Astrocyte (in vitro differentiated cells and primary cell): Measurements from ENCODE around the gene VENTX. TPM values are rescaled to one million over a fixed set of nuclear protein-coding genes. Genes with fewer than 3 reads are reported as not detected.

Experiments
- DNase-seq: peaks from one replicate; pipeline ENCODE4 v3.0.0-alpha.2; 2010; ENCODE audit warnings: low read depth
- FAIRE-seq: peaks from 2 replicates; lab custom pipeline; 2011; peaks lifted over from hg19 to GRCh38; lab: Jason Lieb, UNC
- H2AFZ ChIP-seq: 2 replicates; pipeline ENCODE4 v1.6.0; 2012; ENCODE audit warnings: low read depth, low read length, inconsistent platforms
- H3K27ac ChIP-seq: 2 replicates; pipeline ENCODE4 v1.5.1; 2011; ENCODE audit warnings: low read depth, low read length, inconsistent platforms
- H3K27me3 ChIP-seq: 2 replicates; pipeline ENCODE4 v1.6.0; 2011; ENCODE audit warnings: low read length, inconsistent platforms; ENCODE audit not compliant: insufficient read depth
- H3K36me3 ChIP-seq: 2 replicates; pipeline ENCODE4 v1.5.1; 2011; ENCODE audit warnings: low read length, inconsistent platforms; ENCODE audit not compliant: insufficient read depth
- H3K4me1 ChIP-seq: 2 replicates; pipeline ENCODE4 v1.5.1; 2011; ENCODE audit warnings: low read length, inconsistent platforms; ENCODE audit not compliant: insufficient read depth
- H3K4me2 ChIP-seq: 2 replicates; pipeline ENCODE4 v1.6.0; 2012; ENCODE audit warnings: low read length, inconsistent platforms
- H3K4me3 ChIP-seq: 2 replicates; pipeline ENCODE4 v1.5.1; 2011; ENCODE audit warnings: low read depth, mild to moderate bottlenecking, low read length, inconsistent platforms; ENCODE audit not compliant: insufficient read depth
- H3K79me2 ChIP-seq: 2 replicates; pipeline ENCODE4 v1.6.0; 2012; ENCODE audit warnings: mild to moderate bottlenecking, low read length, inconsistent platforms; ENCODE audit not compliant: insufficient read depth
- H3K9ac ChIP-seq: 2 replicates; pipeline ENCODE4 v1.6.0; 2012; ENCODE audit warnings: mild to moderate bottlenecking, low read length, inconsistent platforms
- H3K9me3 ChIP-seq: 2 replicates; pipeline ENCODE4 v1.5.1; 2012; ENCODE audit warnings: low read depth, mild to moderate bottlenecking, low read length, inconsistent platforms; ENCODE audit not compliant: insufficient read depth
- H4K20me1 ChIP-seq: 2 replicates; pipeline ENCODE4 v1.6.0; 2012; ENCODE audit warnings: low read length, inconsistent platforms; ENCODE audit not compliant: insufficient read depth
- H3K27ac Mint-ChIP-seq: one replicate; pipeline ENCODE4 v1.8.0; 2021; ENCODE audit warnings: mild to moderate bottlenecking, mixed read lengths; ENCODE audit not compliant: unreplicated experiment
- H3K27me3 Mint-ChIP-seq: one replicate; pipeline ENCODE4 v1.8.0; 2021; ENCODE audit warnings: low read depth, mixed read lengths; ENCODE audit not compliant: unreplicated experiment
- H3K36me3 Mint-ChIP-seq: one replicate; pipeline ENCODE4 v1.8.0; 2021; ENCODE audit warnings: low read depth, mixed read lengths; ENCODE audit not compliant: unreplicated experiment
- H3K4me1 Mint-ChIP-seq: one replicate; pipeline ENCODE4 v1.8.0; 2021; ENCODE audit warnings: low read depth, mixed read lengths; ENCODE audit not compliant: unreplicated experiment
- H3K4me3 Mint-ChIP-seq: one replicate; pipeline ENCODE4 v1.8.0; 2021; ENCODE audit warnings: mild to moderate bottlenecking, moderate library complexity, mixed read lengths; ENCODE audit not compliant: unreplicated experiment
- H3K9me3 Mint-ChIP-seq: one replicate; pipeline ENCODE4 v1.8.0; 2021; ENCODE audit warnings: mild to moderate bottlenecking, mixed read lengths; ENCODE audit not compliant: unreplicated experiment
- CTCF ChIP-seq: IDR thresholded peaks from 2 replicates; pipeline ENCODE4 v1.5.1; 2011; ENCODE audit warnings: low read depth, mild to moderate bottlenecking, inconsistent platforms, low read length, moderate library complexity; ENCODE audit not compliant: insufficient read depth
- EZH2 ChIP-seq: IDR thresholded peaks from 2 replicates; pipeline ENCODE4 v1.6.1; 2012; ENCODE audit warnings: mild to moderate bottlenecking, low read length, inconsistent platforms; ENCODE audit not compliant: insufficient read depth
- total RNA-seq: library from RNA; stranded (reverse); gene quantifications from 2 replicates; pipeline ENCODE4 v1.2.1, GENCODE V29; 2021

The VENTX gene
- total RNA-seq, 1 donor from 2014 or later = 0.11 TPM

GRCh38 chr10:133277993-133278576, 40.4 kb downstream of the VENTX start:
- Histone ChIP-seq H3K27me3 (peaks cover 3% of the 10 kb centered on the region), H3K36me3 (no peaks in the 10 kb centered on the region), H3K4me1 (peaks cover 23% of the 10 kb centered on the region), H3K4me3 (no peak overlapping the region), H3K9ac (no peak overlapping the region), H4K20me1 (peaks cover 28% of the 10 kb centered on the region), H3K27ac (no peak overlapping the region), H3K9me3 (no peaks in the 10 kb centered on the region), H3K79me2 (no peaks in the 10 kb centered on the region), H2AFZ (no peak overlapping the region), H3K4me2 (peak overlapping the region; percentile 45)
- Mint-ChIP-seq H3K27me3 (peaks cover 4% of the 10 kb centered on the region), H3K4me1 (peaks cover 15% of the 10 kb centered on the region), H3K4me3 (peak overlapping the region; percentile 20), H3K36me3 (peaks cover 5% of the 10 kb centered on the region), H3K27ac (no peak overlapping the region), H3K9me3 (no peaks in the 10 kb centered on the region)
- DNase-seq (no peak), FAIRE-seq (no peak)
- TF ChIP-seq CTCF (no peak), EZH2 (no peak)

GRCh38 chr10:133278577-133279265, 41.1 kb downstream of the VENTX start:
- peak overlapping the region; percentile 45 for H3K4me2 ChIP-seq
- peaks cover 3% of the 10 kb centered on the region for H3K27me3 ChIP-seq
- H2AFZ ChIP-seq = no peak overlapping the region
- Mint-ChIP-seq H3K27ac (no peak overlapping the region), H3K36me3 (peaks cover 5% of the 10 kb centered on the region), H3K9me3 (no peaks in the 10 kb centered on the region), H3K4me3 (peak overlapping the region; percentile 20), H3K4me1 (peaks cover 15% of the 10 kb centered on the region), H3K27me3 (peaks cover 4% of the 10 kb centered on the region)
- peaks cover 28% of the 10 kb centered on the region for H4K20me1 ChIP-seq
- H3K9ac ChIP-seq = peak overlapping the region; percentile 23
- peaks cover 23% of the 10 kb centered on the region for H3K4me1 ChIP-seq
- FAIRE-seq (no peak), DNase-seq (peak; percentile 71)
- H3K27ac ChIP-seq = peak overlapping the region; percentile 2
- no peak overlapping the region for H3K4me3 ChIP-seq
- H3K79me2 ChIP-seq = no peaks in the 10 kb centered on the region
- no peaks in the 10 kb centered on the region for H3K9me3 ChIP-seq
- TF ChIP-seq EZH2 = no peak
- TF ChIP-seq CTCF = no peak
- H3K36me3 ChIP-seq = no peaks in the 10 kb centered on the region
